A673 (cell line): ENCODE measurements around the gene OPRL1. TPM values are rescaled to one million over a fixed set of nuclear protein-coding genes. Genes with fewer than 3 reads are reported as not detected.

Source experiments
- BruUV-seq: library from RNA; stranded (reverse); fragments of 400-500 nt; replicated peaks from 2 replicates; lab custom pipeline; 2021; lab: Mats Ljungman, UMichigan
- CTCF ChIA-PET: fragments of 300-600 bp; sonication (Branson Sonifier 250); formaldehyde crosslinking; loops from one replicate; lab custom pipeline; 2022; ENCODE audit warnings: antibody characterized with exemption; lab: Charles Lee
- POLR2A ChIA-PET: fragments of 300-600 bp; sonication (Branson Sonifier 250); formaldehyde crosslinking; loops from one replicate; lab custom pipeline; 2022; ENCODE audit warnings: antibody characterized with exemption; ENCODE audit not compliant: low non-redundant PET; lab: Charles Lee
- DNase-seq: peaks from one replicate; pipeline ENCODE4 v3.0.0-alpha.2; 2015; ENCODE audit warnings: low spot score
- H3K27ac ChIP-seq: fragments of 200-600 bp; sonication (generic); 2 replicates; pipeline ENCODE4 v1.5.1; 2016; ENCODE audit warnings: mixed run types, low read depth, mild to moderate bottlenecking, mixed read lengths, antibody characterized with exemption, low read length; ENCODE audit not compliant: poor library complexity, severe bottlenecking
- H3K27me3 ChIP-seq: fragments of 200-600 bp; sonication (generic); replicated peaks from 2 replicates; pipeline ENCODE4 v1.6.1; 2017; ENCODE audit warnings: mixed run types, low read depth, mild to moderate bottlenecking, mixed read lengths, antibody characterized with exemption, low read length; ENCODE audit not compliant: insufficient read depth, poor library complexity
- H3K36me3 ChIP-seq: fragments of 200-600 bp; sonication (generic); 2 replicates; pipeline ENCODE4 v1.6.1; 2016; ENCODE audit warnings: mixed run types, mild to moderate bottlenecking, mixed read lengths, antibody characterized with exemption, low read length; ENCODE audit not compliant: insufficient read depth, poor library complexity, severe bottlenecking
- H3K4me1 ChIP-seq: fragments of 200-600 bp; sonication (generic); 2 replicates; pipeline ENCODE4 v1.6.1; 2017; ENCODE audit warnings: mixed run types, mild to moderate bottlenecking, mixed read lengths, antibody characterized with exemption, low read length; ENCODE audit not compliant: insufficient read depth, poor library complexity, severe bottlenecking
- H3K4me3 ChIP-seq: fragments of 200-600 bp; sonication (generic); 2 replicates; pipeline ENCODE4 v1.5.1; 2016; ENCODE audit warnings: low read depth, mixed run types, mild to moderate bottlenecking, mixed read lengths, low read length; ENCODE audit not compliant: poor library complexity, severe bottlenecking
- H3K9me3 ChIP-seq: fragments of 200-600 bp; sonication (generic); 2 replicates; pipeline ENCODE4 v1.6.1; 2016; ENCODE audit warnings: mixed run types, low read depth, mild to moderate bottlenecking, mixed read lengths, antibody characterized with exemption, low read length; ENCODE audit not compliant: poor library complexity, severe bottlenecking
- EZH2 ChIP-seq: fragments of 200-600 bp; sonication (generic); IDR thresholded peaks from 2 replicates; pipeline ENCODE4 v1.6.1; 2017; ENCODE audit warnings: borderline replicate concordance, low read depth, mild to moderate bottlenecking, mixed read lengths, antibody characterized with exemption, low read length; ENCODE audit not compliant: poor library complexity, severe bottlenecking
- intact Hi-C: fragments of 100-400 bp; cut with micrococcal nuclease; formaldehyde crosslinking; loops from one replicate; pipeline ENCODE4 v1.10.0; 2022; ENCODE audit not compliant: unreplicated experiment
- total RNA-seq: library from RNA; stranded (reverse); gene quantifications from 2 replicates; pipeline ENCODE4 v1.2.3, GENCODE V29; 2021
- TF ChIP-seq, protein P1 (sequence below): fragments of 300-800, 200-600 bp; sonication (generic); conservative IDR thresholded peaks from 2 replicates; pipeline ENCODE4 v1.5.1; 2017; ENCODE audit warnings: low read depth, mild to moderate bottlenecking, antibody characterized with exemption, low read length, moderate library complexity, mixed read lengths

OPRL1 gene
- total RNA-seq, 1 experiment from 2014 or later = 0.32 TPM

- DNase-seq = no peak
- POLR2A ChIA-PET = no interaction called here
- BruUV-seq = no TSS peak
- intact Hi-C loops = no loop called here
- no peaks in the 10 kb centered on the region for H3K9me3 ChIP-seq
- no peak overlapping the region for H3K27ac ChIP-seq
- H3K36me3 ChIP-seq = peaks cover 6% of the 10 kb centered on the region
- H3K27me3 ChIP-seq = no peaks in the 10 kb centered on the region
- H3K4me3 ChIP-seq = no peak overlapping the region
- CTCF ChIA-PET = no interaction called here
- H3K4me1 ChIP-seq = peaks cover 6% of the 10 kb centered on the region
- TF ChIP-seq EZH2 = no peak
- TF ChIP-seq, protein P1, sequence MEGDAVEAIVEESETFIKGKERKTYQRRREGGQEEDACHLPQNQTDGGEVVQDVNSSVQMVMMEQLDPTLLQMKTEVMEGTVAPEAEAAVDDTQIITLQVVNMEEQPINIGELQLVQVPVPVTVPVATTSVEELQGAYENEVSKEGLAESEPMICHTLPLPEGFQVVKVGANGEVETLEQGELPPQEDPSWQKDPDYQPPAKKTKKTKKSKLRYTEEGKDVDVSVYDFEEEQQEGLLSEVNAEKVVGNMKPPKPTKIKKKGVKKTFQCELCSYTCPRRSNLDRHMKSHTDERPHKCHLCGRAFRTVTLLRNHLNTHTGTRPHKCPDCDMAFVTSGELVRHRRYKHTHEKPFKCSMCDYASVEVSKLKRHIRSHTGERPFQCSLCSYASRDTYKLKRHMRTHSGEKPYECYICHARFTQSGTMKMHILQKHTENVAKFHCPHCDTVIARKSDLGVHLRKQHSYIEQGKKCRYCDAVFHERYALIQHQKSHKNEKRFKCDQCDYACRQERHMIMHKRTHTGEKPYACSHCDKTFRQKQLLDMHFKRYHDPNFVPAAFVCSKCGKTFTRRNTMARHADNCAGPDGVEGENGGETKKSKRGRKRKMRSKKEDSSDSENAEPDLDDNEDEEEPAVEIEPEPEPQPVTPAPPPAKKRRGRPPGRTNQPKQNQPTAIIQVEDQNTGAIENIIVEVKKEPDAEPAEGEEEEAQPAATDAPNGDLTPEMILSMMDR = no peak
Measured at GRCh38 chr20:64073476-64074183, 6.3 kb upstream of the OPRL1 start.

GRCh38 chr20:64074184-64074789 is 5.6 kb upstream of the OPRL1 start:
- TF ChIP-seq, protein P1 = no peak
- no peak for TF ChIP-seq EZH2
- intact Hi-C loops = no loop called here
- Histone ChIP-seq H3K4me3 (no peak overlapping the region), H3K4me1 (peaks cover 12% of the 10 kb centered on the region), H3K9me3 (no peaks in the 10 kb centered on the region), H3K27ac (no peak overlapping the region), H3K36me3 (peaks cover 6% of the 10 kb centered on the region), H3K27me3 (no peaks in the 10 kb centered on the region)
- no TSS peak for BruUV-seq
- DNase-seq = no peak
- ChIA-PET CTCF (no interaction called here), POLR2A (no interaction called here)

GRCh38 chr20:64074963-64075362 is 4.9 kb upstream of the OPRL1 start:
- BruUV-seq = no TSS peak
- no peak overlapping the region for H3K27ac ChIP-seq

More at GRCh38 chr20:64074963-64075362, 4.9 kb upstream of the OPRL1 start:
- TF ChIP-seq, protein P1 = no peak
- no peak for TF ChIP-seq EZH2
- CTCF ChIA-PET = no interaction called here
- DNase-seq = no peak
- no peaks in the 10 kb centered on the region for H3K27me3 ChIP-seq
- POLR2A ChIA-PET = no interaction called here
- H3K9me3 ChIP-seq = no peaks in the 10 kb centered on the region
- intact Hi-C loops = no loop called here
- peaks cover 12% of the 10 kb centered on the region for H3K4me1 ChIP-seq
- peaks cover 6% of the 10 kb centered on the region for H3K36me3 ChIP-seq
- no peak overlapping the region for H3K4me3 ChIP-seq
